Measurements from ENCODE around the gene TAF11L2.

GRCh38 chr5:17481378-17481777 is 16.7 kb upstream of the TAF11L2 start:
- TF ChIP-seq POLR2A (IDR thresholded peaks at IDR 0.05), result no peak
- TF ChIP-seq, protein P1, sequence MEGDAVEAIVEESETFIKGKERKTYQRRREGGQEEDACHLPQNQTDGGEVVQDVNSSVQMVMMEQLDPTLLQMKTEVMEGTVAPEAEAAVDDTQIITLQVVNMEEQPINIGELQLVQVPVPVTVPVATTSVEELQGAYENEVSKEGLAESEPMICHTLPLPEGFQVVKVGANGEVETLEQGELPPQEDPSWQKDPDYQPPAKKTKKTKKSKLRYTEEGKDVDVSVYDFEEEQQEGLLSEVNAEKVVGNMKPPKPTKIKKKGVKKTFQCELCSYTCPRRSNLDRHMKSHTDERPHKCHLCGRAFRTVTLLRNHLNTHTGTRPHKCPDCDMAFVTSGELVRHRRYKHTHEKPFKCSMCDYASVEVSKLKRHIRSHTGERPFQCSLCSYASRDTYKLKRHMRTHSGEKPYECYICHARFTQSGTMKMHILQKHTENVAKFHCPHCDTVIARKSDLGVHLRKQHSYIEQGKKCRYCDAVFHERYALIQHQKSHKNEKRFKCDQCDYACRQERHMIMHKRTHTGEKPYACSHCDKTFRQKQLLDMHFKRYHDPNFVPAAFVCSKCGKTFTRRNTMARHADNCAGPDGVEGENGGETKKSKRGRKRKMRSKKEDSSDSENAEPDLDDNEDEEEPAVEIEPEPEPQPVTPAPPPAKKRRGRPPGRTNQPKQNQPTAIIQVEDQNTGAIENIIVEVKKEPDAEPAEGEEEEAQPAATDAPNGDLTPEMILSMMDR (IDR thresholded peaks at IDR 0.05), result no peak
- no peak for TF ChIP-seq EP300 (IDR thresholded peaks at IDR 0.05)

Data from stomach (tissue), 4 donors.